Right lobe of liver (tissue), 6 donors: Measurements from ENCODE around the gene USP6NL. TPM values are rescaled to one million over a fixed set of nuclear protein-coding genes. Genes with fewer than 3 reads are reported as not detected.

ENCODE experiments used
- ATAC-seq, 4 donors: fragments of 200-7000 bp; cut with Tn5 transposase; one replicate each; pipeline ENCODE4 v1.9.1; 2020; ENCODE audit warnings: mild to moderate bottlenecking in 4 of 4, moderate library complexity in 4 of 4
- DNase-seq, 3 donors: peaks; one replicate each; pipeline ENCODE4 v3.0.0-alpha.2; 2020
- H3K27ac ChIP-seq, 3 donors: fragments of 200-600 bp; one replicate each; pipeline ENCODE4 v1.8.0; 2022
- H3K27me3 ChIP-seq, 2 donors: fragments of 200-600 bp; one replicate each; pipeline ENCODE4 v1.8.0; 2022
- H3K36me3 ChIP-seq, 4 donors: fragments of 200-600 bp; sonication (generic) in 1 of 4; one replicate each; pipeline versions ENCODE4 v1.5.1 to v1.8.0; 2017 to 2022; ENCODE audit warnings: control low read depth in 1 of 4
- H3K4me1 ChIP-seq, 4 donors: fragments of 200-600 bp; sonication (generic) in 1 of 4; one replicate each; pipeline versions ENCODE4 v1.5.1 to v1.8.0; 2017 to 2022; ENCODE audit warnings: control low read depth in 1 of 4
- H3K4me3 ChIP-seq, 3 donors: fragments of 200-600 bp; one replicate each; pipeline ENCODE4 v1.8.0; 2022
- H3K9me3 ChIP-seq, 4 donors: fragments of 200-600 bp; sonication (generic) in 1 of 4; one replicate each; pipeline versions ENCODE4 v1.5.1 to v1.8.0; 2017 to 2022; ENCODE audit warnings: control low read depth in 1 of 4
- CTCF ChIP-seq, 4 donors: fragments of 200-600 bp in 3 of 4; fragments of 450-650 bp in 1 of 4; IDR thresholded peaks; one replicate each; pipeline versions ENCODE4 v1.5.1 to v1.8.0; 2016 to 2022; ENCODE audit warnings: antibody characterized with exemption in 4 of 4, mild to moderate bottlenecking in 2 of 4
- POLR2A ChIP-seq: fragments of 450-650 bp; IDR thresholded peaks from one replicate; pipeline ENCODE4 v1.6.1; 2017; ENCODE audit warnings: antibody characterized with exemption, mild to moderate bottlenecking
- WGBS: methylation state at CpG from one replicate; pipeline ENCODE4 v1.1.6; 2018; ENCODE audit warnings: low coverage, low lambda C conversion rate; ENCODE audit not compliant: insufficient coverage; ENCODE audit errors: missing lambda C conversion rate; 5-methylcytosine and 5-hydroxymethylcytosine counted together
- intact Hi-C, 2 donors: fragments of 100-400 bp; cut with DNase I; formaldehyde crosslinking; loops; one replicate each; pipeline versions ENCODE4 v1.11.2 to v1.14.1; 2022
- total RNA-seq, 6 experiments: library from RNA; depleted of rRNA in 2 of 6; stranded (reverse); fragments of >200 nt in 2 of 6; fragmentation: NEBNext Ultra II Directional in 3 of 6; extraction: Animal tissue kit (Norgen Biotek cat#: 25700) in 3 of 6; gene quantifications; one replicate each; pipeline versions ENCODE4 v1.1.0 to v1.2.4, GENCODE V29; 2016 to 2023
- donor health status: DM: no; HTN: yes; CAD: no.
- donor health status: DM: no; HTN: no; CAD: no.
- donor health status: DM: no; HTN: no; CAD: no.
- donor health status: DM: no; HTN: yes; CAD: no.
- donor health status: DM: no; HTN: yes; CAD: no.

The USP6NL gene
- total RNA-seq, 6 experiments from 2014 or later: 8.4 to 15.3 (median 11.5) TPM

GRCh38 chr10:11482306-11482705, 129.1 kb downstream of the USP6NL start:
- ATAC-seq (no peak), DNase-seq (no peak)
- Histone ChIP-seq H3K36me3 (peaks cover 0 to 31% (median 15%) of the 10 kb centered on the region in 4 donors), H3K4me3 (no peak overlapping the region), H3K4me1 (no peaks in the 10 kb centered on the region), H3K9me3 (no peaks in the 10 kb centered on the region), H3K27me3 (no peaks in the 10 kb centered on the region), H3K27ac (no peak overlapping the region)
- TF ChIP-seq CTCF (IDR thresholded peaks at IDR 0.05): peak in 1 of 4 donors; percentile 8
- TF ChIP-seq POLR2A: no peak
- intact Hi-C loops: no loop called here

GRCh38 chr10:11480687-11481086, 130.8 kb downstream of the USP6NL start:
- intact Hi-C loops: no loop called here
- Histone ChIP-seq H3K9me3 (no peaks in the 10 kb centered on the region), H3K36me3 (peaks cover 0 to 31% (median 15%) of the 10 kb centered on the region in 4 donors), H3K27ac (no peak overlapping the region), H3K27me3 (no peaks in the 10 kb centered on the region), H3K4me1 (no peaks in the 10 kb centered on the region), H3K4me3 (no peak overlapping the region)
- ATAC-seq (no peak), DNase-seq (no peak)
- TF ChIP-seq POLR2A: no peak
- no peak for TF ChIP-seq CTCF (IDR thresholded peaks at IDR 0.05)
- 84% methylated on average over 4 of the region's 4 CpGs for WGBS

- no peak for DNase-seq
- peaks cover 0 to 24% (median 13%) of the 10 kb centered on the region in 4 donors for H3K36me3 ChIP-seq
These were observed 132.2 kb downstream of the USP6NL start for GRCh38 chr10:11479300-11479699.

GRCh38 chr10:11478807-11479206, 132.6 kb downstream of the USP6NL start:
- Histone ChIP-seq H3K36me3 (peaks cover 0 to 24% (median 13%) of the 10 kb centered on the region in 4 donors), H3K9me3 (no peaks in the 10 kb centered on the region), H3K27me3 (no peaks in the 10 kb centered on the region), H3K4me1 (no peaks in the 10 kb centered on the region), H3K27ac (no peak overlapping the region), H3K4me3 (no peak overlapping the region)
- DNase-seq: no peak
- ATAC-seq: no peak
- TF ChIP-seq POLR2A (no peak), CTCF (IDR thresholded peaks at IDR 0.05) (no peak)
- 80% methylated on average over 1 of the region's 1 CpG for WGBS
- intact Hi-C loops: no loop called here

More at GRCh38 chr10:11479300-11479699, 132.2 kb downstream of the USP6NL start:
- Histone ChIP-seq H3K27me3 (no peaks in the 10 kb centered on the region), H3K4me3 (no peak overlapping the region), H3K27ac (no peak overlapping the region), H3K9me3 (no peaks in the 10 kb centered on the region), H3K4me1 (no peaks in the 10 kb centered on the region)
- no peak for ATAC-seq
- intact Hi-C loops: no loop called here
- TF ChIP-seq POLR2A (no peak), CTCF (IDR thresholded peaks at IDR 0.05) (no peak)
- WGBS: 89% methylated on average over 4 of the region's 7 CpGs
